Stimulated activated CD8-positive, alpha-beta memory T cell treated with anti-CD3 and anti-CD28 coated beads, Interleukin-4, amount 100 ng/mL, for 4 hours (primary cell): ENCODE data around the gene FAM120B.

Experiments
- DNase-seq, 2 donors: peaks; one replicate each; pipeline ENCODE4 v3.0.0-alpha.2; 2020; ENCODE audit warnings: low read depth in 2 of 2, low spot score in 1 of 2

The FAM120B gene

DNA sequence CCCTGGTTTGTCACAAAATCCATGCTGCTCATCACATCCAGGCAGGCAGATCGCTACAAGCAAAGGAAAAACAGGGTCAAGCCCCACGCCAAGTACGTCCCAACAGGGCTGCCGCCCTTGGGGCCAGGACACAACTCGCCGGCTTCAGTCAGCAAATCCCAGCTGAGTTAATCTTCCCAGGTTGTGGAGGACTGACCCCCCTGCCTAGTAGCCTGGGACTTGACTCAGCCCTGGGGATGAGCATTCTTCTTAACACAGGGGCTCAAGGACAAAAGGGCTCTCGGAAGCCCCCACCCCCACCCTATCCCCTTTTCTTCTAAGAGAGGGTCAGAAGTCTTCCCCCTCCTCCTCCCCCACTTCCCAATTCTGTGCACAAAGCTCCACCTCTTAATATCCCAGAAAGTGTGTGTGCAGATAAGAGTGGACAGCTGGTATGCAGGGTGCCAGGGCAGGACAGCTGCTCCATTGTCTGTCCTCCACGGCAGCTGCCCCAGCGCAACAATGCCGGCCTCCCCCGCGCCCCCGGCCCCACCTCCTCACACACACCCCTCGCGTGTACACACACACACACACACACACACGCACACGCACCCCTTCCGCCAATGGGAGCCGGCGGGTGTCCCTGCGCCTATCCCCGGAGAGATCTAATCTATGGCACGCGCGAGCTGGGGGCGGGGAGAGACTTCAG, 20.2 kb upstream of the FAM120B start:
- no peak for DNase-seq

DNA sequence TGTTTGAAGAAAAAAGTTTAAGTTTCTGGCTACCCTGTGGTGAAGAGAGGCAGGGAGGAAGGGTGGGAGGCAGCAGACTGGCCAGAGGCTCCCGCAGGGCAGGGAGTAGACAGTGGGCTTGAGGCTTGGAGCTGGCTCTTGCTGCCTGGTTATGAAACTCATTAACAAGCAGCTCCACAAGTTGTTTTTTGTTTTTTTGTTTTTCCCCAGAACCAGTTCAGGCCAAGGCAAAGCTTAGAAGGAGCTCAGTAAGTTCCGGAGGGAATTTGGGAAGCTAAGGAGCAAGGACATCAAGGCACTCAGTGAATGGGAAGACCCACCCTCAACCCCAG, 19.7 kb upstream of the FAM120B start:
- DNase-seq = no peak

DNA sequence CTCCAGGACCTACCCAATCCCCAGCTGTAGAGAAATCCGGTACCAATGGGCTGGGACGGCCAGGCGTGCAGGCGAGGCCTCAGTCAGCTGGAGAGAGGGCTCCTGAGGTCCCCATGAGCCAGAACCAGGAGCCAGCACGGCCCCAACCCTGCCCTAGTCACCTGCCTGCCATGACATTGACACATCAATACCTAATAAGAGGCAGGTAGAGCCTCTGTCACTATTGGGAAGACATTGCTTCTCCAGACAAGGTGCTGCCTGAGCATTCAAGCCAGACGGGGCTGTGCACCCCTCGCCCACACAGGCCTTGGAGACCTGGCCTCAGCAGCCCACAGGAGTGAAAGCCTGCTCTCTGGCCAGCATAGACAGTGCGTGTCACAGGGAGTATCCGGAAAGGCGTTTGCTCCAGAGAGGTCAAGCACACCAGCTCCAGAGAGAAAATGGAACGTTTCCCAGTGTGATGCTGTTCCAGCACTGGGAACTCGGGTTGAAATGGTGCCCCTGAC, 19.1 kb upstream of the FAM120B start:
- no peak for DNase-seq

DNA sequence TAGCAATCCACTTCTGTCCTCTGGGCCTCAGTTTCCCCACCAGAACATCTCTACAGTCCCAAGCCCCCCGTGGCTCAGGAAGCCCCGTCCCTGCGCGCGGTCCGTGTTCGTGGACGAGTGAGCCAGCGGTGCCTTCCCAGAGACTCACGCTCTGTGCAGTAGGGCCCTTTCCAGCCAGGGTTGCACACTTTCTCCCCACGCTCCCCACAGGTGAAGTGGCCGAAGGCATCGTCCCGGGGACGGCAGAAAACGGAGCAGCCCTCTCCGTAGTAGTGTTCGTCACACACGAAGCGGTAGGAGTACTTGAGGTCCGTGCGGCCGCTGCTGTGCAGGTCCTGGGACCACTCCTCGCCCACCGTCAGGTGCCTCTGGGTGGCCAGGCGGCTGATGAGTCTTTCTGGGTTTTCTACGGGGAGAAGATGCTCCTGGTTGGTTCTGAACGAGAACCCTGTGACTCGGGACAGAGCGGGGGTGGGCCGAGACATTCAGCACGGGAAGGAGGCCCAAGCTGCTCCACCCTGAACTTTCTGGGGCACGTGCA, 18.4 kb upstream of the FAM120B start:
- DNase-seq = no peak

GRCh38 chr6:170288852-170289179, 17.7 kb upstream of the FAM120B start:
- DNase-seq = no peak

DNA sequence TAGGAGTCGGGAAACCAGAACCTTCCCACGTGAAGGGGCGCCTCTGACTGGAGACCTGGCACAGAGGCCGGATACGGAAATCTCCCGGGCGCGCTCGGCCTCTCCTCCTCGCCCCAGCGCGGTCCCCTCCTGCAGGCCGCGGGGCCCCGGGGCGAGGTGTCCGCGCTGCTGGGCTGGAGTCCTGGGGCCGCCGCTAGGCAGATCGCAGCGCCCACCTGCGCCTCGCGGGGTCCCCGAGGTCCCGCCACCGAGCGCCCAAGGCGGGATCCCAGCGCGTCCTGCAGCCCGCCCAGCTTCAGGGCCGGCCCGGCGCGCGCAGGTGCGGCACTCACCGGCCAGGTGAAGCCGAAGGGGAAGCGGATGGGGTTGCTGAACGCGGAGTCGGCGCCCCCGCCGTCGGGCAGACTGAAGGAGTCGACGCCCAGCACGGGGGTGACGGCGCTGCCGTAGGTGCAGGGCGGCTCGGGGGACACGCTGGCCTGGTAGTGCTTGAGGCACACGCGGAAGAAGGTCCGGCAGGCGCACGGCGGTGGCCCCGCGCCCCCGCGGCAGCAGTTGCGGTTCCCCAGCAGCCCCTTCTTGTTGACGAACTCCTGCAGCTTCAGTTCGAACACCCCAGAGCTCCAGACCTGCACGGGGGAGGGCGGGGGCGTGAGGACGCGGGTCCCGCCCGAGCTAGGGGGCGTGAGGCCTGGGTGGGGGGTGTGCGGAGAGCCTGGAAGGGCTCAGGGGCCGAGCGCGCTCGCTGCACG, 17.2 kb upstream of the FAM120B start:
- no peak for DNase-seq

- DNase-seq = no peak
Measured at GRCh38 chr6:170289951-170290295, 16.6 kb upstream of the FAM120B start.

GRCh38 chr6:170290296-170291128, 16.0 kb upstream of the FAM120B start, which contains the start of gene DLL1:
Gene DLL1, minus strand, starts transcription at chr6:170291078. Its CDS starts 939 bp downstream, at chr6:170290139.
- no peak for DNase-seq

DNA sequence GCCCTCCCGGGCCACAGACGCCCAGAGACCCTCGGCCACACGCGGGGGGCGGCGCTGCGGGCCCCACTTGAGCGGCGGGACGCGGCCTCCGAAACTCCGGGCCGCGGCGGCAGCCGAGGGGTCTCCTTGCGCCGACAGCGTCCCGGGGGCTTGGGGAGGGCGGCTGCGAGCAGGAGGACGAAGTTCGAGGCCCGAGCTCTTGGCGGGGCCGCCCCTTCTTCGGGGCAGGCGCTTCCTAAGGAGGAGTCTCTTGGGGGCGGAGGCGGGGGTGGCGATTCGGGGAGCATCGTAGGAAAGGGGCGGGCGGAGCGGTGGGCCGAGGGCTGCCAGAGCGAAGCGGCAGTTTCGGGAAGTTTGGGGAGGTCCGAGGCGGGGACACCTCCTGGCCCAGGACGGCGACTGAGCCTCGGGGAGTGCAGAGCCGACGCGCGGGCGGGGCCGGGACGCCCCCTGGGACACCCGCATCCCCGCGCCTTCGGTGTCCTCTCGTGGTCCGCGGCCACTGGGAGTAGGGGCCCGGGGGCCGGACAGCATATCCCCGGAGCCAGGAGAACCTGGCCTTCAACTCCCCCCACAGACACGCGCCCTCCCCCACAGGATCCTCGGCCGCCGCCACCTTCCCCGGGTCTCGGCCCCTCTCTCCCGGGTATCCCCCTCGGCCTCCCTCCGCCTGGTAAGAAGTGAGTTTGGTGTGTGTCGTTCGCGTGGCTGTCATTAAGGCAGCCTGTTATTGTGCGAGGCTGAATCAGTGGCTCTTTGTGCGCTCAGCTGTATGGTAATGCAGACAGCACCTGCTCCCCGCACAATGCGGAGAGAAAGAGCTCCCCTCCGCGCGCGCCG, 15.1 kb upstream of the FAM120B start:
- no peak for DNase-seq

DNA sequence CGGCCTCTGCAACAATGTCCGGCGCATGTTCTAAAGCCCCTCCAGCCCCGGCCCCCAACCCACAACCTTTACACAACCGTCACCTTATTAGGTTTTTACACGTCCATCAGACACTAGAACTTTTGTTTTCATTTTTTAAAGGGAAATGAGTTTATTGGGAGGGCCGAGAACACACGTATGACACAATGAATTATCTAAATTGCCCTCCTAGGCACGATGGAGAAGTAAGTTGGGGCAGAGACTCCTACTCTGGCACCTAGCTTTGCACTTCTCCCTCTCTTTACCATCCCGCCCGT, 14.5 kb upstream of the FAM120B start:
- no peak for DNase-seq

DNA sequence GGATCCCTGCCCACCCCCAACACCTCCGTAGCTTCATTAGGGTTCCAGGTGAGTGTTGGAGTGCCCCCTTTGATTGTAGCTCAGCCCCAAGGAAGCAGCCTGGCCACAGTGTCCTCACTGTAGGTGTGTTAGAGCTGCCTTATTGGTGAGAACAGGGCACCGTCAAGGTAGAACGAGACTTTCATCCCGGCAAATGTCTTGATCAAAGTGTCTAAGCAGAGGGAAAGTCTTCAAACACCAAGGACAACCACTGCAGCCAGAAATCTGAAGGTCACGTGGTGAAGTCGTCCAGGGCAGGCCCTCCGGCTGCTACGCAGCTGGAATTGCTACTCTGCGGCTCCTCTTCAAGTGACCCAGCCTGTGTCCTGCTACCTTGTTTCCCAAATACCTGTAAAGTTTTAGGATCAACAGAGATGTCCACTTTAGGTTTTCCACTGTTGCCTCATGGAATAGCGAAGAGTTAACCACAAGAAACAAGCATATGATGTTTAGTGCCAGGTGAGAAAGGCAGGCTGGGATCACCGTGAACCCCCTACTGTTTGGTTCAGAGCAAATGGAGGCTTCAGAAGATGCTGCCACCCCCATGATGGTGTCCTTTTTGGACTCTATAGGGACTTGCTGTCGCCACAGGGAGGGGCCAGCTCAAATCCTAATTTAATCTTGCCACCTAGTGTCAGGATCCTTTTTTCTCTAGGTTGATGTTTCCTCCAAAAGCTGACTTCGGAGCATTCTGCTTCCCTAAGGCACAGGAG, 14.0 kb upstream of the FAM120B start:
- no peak for DNase-seq

DNA sequence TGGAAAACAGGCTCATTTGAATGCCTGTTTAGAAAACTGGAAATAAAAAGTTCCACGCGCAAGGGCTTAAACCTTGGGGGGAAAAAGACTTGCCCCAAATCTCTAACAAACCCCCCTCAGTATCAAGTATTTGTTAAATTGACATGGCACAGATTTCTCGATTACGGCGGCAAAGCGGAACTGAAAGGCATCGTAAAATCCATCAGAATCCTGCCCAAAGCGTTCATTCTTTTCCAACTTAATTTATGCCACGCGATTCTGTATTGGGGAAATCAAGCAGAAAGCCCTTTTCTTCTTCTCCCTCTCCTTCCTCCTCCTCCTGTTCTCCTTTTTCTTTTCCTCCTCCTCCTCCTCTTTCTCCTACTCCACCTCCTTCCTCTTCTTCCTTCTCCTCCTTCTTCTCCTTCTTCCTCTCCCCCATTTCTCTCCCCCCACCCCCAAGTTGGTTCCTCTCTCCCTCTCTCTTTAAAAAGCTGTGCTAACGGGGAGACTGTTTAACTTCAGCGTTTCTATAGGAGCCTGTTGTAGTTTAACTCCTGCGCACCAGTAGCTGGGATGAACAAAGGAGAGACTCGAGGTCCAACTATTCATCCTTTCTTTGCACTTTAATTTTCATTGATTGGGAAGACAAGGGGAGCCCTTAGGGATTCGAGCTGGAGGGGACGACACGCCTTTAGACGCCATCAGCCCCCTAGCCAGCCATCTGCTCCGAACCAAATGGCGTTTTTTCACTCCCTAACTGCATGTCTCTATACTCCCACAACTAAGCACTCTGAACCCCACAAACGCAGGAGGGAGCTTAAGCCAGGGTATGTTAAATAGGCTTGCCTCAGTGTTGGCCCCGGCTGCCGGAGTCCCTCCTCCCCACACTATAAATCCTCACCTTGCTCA, 13.0 kb upstream of the FAM120B start:
- DNase-seq = no peak

GRCh38 chr6:170294298-170294730, 12.2 kb upstream of the FAM120B start:
- no peak for DNase-seq

- DNase-seq = no peak
Measured at GRCh38 chr6:170294813-170295509, 11.6 kb upstream of the FAM120B start.

- DNase-seq = no peak
Measured at GRCh38 chr6:170295510-170296422, 10.8 kb upstream of the FAM120B start.

DNA sequence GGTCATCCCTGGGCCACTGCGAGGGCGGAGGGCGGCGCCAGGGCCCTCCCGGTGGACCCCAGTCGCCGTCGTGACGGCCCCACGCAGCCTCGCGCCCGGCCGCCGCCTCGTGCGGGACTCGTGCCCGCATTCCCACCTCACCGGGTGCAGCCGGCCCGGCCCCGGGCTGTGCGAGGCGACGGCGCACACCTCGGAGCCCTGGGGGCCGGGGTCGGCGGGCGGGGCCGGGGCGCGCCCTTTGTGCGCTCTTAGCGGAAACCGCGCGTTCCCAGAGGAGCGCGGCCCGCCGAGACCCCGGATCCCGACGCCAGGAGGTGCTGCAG, 10.2 kb upstream of the FAM120B start:
- no peak for DNase-seq

GRCh38 chr6:170296746-170297575, 9.6 kb upstream of the FAM120B start:
- DNase-seq = no peak
